AG09309 (cell line): Measurements from ENCODE around the gene TMEM131L.
A peak's percentile ranks its signal among the peaks of the same experiment; 100 is the strongest.

Experiments used
- DNase-seq: peaks from one replicate; pipeline ENCODE4 v3.0.0-alpha.2; 2010; ENCODE audit warnings: low read depth
- H3K4me3 ChIP-seq: 2 replicates; pipeline ENCODE4 v1.5.1; 2011; ENCODE audit warnings: mild to moderate bottlenecking, low read depth, low read length, moderate library complexity; ENCODE audit not compliant: control insufficient read depth
- CTCF ChIP-seq: IDR thresholded peaks from 2 replicates; pipeline ENCODE4 v1.5.1; 2011; ENCODE audit warnings: mild to moderate bottlenecking, low read depth, low read length, inconsistent platforms; ENCODE audit not compliant: insufficient read depth, control insufficient read depth; ENCODE audit errors: missing control alignments

TMEM131L gene

GRCh38 chr4:153679486-153679885 lies 213.3 kb downstream of the TMEM131L start:
- no peak for DNase-seq
- no peak for TF ChIP-seq CTCF
- no peak overlapping the region for H3K4me3 ChIP-seq

GRCh38 chr4:153683763-153684181 lies 217.6 kb downstream of the TMEM131L start:
- TF ChIP-seq CTCF, result no peak
- no peak for DNase-seq
- peak overlapping the region; percentile 32 for H3K4me3 ChIP-seq

GRCh38 chr4:153684182-153684970 lies 218.2 kb downstream of the TMEM131L start, which contains the start of gene TLR2:
TSS of gene TLR2 (plus strand) at chr4:153684280. CDS start at chr4:153702908, 18,628 bp downstream.
- peak within 1 kb of the TSS; percentile 32 for H3K4me3 ChIP-seq
- DNase-seq, result no peak
- no peak for TF ChIP-seq CTCF

DNA sequence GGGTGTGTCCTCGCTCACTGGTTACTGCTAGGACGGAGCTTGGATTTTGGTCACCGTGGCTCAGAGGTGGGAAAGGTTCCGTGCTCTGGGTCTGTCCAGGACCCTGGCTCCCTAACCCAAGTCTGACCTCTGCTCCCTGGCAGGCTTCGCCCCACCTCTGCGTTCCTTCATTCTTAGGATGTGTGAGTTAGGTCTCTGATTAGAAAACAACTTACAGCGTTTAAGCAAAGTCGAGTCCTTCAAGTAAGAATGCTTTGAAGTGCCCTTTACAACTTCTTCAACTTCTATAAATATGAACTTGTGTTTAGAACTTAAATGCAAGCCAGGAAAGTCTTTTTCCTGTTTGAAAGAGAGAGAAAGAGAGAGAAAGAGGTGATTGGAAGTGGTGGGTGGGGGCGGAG lies 218.8 kb downstream of the TMEM131L start:
- peak overlapping the region; percentile 32 for H3K4me3 ChIP-seq

More for the DNA sequence above, 218.8 kb downstream of the TMEM131L start:
- DNase-seq, result no peak
- TF ChIP-seq CTCF, result no peak
